Ammon's horn (tissue), 1 donor: ENCODE measurements around the gene WDFY4.

Experiments used
- DNase-seq: peaks from one replicate; pipeline ENCODE4 v3.0.0-alpha.2; 2016; ENCODE audit warnings: low spot score

WDFY4 gene

GRCh38 chr10:48983648-48984351, 299.1 kb downstream of the WDFY4 start:
- no peak for DNase-seq

GRCh38 chr10:48985621-48986158, 301.0 kb downstream of the WDFY4 start:
- no peak for DNase-seq

GRCh38 chr10:48990226-48990625, 305.6 kb downstream of the WDFY4 start:
- DNase-seq = peak; percentile 47

GRCh38 chr10:48993627-48994026, 309.0 kb downstream of the WDFY4 start:
- no peak for DNase-seq

DNA sequence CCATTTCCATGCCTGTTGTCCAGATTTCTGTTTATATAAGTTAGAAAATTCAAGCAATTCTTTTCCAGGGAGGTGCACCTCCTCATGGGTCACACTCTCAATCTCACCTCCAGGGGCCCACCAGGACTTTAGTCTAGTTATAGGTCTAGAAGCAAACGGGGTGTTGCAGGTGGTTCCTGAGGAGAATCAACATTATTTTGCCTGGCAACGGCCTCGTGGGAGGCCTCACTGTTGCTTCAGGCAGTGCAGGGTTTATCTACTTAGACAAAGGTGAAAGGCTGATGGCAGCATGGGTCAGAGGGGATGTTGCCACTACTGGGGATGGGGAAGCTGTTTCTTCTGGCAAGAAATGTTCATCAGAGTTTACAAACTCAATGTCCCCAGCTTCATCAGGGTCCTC, 311.7 kb downstream of the WDFY4 start:
- DNase-seq = no peak

DNA sequence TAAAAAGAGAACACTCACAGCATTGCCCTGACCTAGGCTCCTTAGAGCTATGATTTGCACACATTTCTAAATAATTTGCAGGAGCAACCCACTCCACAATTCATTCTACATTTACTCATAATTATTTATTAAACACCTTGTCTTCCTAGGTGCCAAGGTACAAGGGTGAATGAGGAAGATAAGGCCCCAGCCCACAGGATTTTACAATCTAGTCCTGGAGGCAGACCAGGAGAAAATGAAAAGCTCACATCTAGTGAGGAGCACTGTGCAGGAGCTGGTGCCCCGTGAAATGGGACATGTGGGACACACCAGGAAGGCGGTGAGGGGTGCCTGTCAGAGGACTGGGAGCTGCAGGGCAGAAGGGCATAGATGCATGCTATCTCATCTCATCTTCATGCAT, 314.7 kb downstream of the WDFY4 start:
- DNase-seq = no peak

DNA sequence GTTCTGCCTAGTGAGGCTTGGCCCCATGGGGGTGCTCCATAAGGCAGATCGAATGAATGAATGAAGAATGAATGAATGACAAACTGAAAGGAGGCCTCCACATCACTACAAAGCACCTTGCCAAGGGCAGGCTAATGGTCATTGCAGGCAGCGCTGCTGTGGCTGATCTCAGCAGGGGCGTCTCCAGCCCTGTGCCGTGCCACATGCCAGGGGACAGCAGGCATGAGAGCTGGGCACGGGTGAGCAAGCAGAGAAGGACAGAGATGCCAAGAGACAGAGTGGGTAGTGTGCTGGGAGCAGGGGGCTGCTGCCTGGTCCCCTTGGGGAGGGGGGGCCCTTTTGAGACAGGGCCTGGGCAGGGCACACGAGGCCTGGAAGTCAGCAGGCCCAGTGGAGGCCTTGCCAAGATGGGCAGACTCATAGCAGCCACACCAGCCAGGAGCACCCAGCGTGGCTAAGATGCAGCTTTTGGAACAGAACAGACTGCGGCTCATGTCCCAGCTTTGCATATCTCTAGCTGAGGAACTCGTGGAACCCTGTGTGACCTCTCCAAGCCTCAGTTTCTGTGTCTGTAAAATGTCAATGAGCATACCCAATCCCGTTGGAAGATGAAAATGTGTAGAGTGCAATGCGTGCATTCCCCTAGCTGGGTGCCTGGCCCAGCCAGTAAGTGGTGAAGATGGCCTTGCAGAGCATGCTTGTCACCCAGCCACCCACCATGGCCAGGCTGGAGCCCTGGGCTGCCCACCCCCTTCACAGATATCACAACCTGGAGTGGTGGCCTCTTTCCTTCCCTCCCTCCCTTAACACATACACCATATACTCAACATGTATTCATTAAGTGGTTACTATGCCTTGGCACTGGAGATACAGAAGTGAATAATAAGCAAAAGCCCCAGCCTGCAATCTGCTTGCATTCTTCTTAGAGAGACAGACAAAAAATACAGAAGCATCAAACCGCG, 316.0 kb downstream of the WDFY4 start:
- no peak for DNase-seq

GRCh38 chr10:49001402-49001801, 316.7 kb downstream of the WDFY4 start:
- no peak for DNase-seq

- DNase-seq = no peak
Observed at GRCh38 chr10:49001870-49002672, 317.4 kb downstream of the WDFY4 start.

GRCh38 chr10:49005270-49005669, 320.6 kb downstream of the WDFY4 start:
- no peak for DNase-seq

GRCh38 chr10:49007129-49007528, 322.5 kb downstream of the WDFY4 start:
- no peak for DNase-seq

GRCh38 chr10:49008091-49008490, 323.4 kb downstream of the WDFY4 start:
- no peak for DNase-seq

DNA sequence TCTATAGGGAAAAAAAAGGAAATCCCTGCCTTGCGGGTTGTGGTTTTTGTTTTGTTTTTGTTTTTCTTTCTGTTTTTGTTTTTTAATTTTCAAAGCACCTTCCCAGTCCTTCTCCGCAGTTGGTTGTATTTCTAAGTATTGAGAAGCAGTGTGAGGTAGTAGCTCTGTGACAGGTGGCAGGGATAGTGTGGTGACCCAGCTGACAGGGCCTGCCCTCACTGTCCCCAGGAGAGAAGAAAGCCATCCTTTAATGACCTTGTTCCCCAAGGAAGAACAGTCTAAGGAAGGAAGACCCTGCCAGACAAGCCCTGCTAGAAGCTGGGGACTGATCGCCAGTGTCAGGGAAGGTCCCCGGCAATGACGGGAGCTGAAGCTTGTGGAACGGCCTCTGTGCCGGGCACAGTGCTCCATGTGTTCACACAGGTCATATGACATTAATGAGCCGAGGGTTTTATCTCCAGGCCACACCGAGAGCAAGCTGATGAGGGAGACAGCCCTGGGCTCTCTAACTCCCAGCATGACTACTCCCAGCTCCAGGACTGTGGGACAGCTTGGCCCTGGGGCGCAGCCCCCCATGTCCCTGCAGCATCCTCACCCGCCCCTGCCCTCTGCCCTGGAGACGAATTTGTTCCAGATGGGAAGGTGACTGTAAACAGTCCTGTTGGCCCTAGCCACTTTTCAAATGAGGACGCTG, 324.0 kb downstream of the WDFY4 start:
- DNase-seq = no peak

- DNase-seq = no peak
Observed at GRCh38 chr10:49009199-49009979, 324.7 kb downstream of the WDFY4 start.

DNA sequence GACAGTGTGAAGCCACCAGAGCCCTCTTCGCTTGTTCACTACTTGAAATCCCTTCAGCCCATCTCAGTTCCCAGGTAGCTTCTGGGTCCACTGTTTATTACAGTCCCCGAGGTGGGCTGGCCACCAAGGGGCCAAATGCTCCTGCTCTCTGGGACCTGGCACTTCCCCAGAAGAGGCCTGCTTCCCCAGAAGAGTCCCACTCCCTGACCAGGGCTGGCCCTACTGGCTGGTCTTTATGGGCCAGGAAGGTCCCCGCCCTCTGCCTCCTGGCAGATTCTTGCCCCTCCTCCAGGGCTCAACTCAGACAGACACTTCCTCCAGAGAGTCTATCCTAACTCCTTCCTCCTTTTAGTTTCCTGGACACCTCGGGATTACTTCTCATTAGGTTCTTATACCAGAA, 325.6 kb downstream of the WDFY4 start:
- peak; percentile 16 for DNase-seq

GRCh38 chr10:49010865-49011264, 326.2 kb downstream of the WDFY4 start:
- DNase-seq = no peak

- no peak for DNase-seq
Observed at GRCh38 chr10:49011756-49012155, 327.1 kb downstream of the WDFY4 start.

GRCh38 chr10:49012603-49013002, 327.9 kb downstream of the WDFY4 start:
- DNase-seq = no peak

DNA sequence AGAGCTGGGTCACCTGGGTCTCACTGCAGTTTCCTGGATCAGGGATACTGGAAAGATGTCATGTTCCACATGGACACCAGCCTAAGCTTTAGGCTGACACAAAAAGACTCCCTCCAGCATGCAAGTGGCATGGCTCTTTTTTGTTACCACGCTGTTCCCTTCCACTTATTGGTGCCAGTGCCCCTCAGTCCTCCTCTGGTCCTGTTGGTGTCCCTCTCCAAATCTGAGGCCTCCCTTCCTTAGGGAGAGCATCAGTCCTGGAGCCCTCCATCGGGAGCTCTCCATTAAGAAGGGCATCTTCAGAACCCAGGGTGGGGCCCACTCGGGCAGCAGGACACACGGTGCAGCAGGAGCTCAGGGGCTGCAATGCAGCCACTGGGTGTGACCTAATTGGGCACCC, 331.0 kb downstream of the WDFY4 start:
- no peak for DNase-seq

DNA sequence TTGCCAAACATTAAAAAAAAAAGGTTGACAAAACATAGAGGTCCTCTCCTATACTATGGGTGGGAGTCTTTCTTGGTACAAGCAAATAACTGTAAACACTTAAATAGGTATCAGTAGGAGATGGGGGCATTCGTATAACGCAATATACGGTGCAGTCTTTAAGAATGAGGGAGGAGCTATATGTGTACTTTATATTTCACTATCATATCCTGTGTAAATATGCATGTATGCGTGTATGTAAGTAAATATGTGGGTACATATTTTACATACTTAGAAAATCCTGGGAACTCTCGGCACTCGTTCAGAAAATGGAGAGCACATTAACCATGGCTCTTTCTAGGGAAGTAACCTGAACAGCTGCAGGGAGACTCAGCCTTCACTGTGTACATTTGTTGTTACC, 337.0 kb downstream of the WDFY4 start:
- DNase-seq = no peak

DNA sequence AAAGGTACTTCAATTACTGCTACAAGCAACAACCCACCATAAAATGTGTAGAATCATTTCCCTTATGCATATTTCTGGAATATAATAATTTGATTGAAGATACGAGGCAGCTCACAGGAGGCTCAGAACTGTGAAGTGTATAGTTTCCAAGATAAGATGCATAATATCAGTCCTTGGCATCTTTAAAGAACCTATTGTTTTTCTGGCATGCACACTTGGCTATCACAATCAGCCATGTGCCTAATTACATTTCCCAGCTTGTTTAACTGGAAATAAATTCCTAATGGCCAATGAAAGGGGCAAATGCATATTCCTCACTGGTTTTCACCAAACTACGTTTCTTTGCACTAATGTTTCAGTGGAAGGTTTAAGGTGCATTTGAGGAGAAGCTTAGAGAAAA, 338.4 kb downstream of the WDFY4 start:
- no peak for DNase-seq
